Vagina (tissue), 2 donors: ENCODE measurements around the gene LAMC1.

ENCODE experiments used
- POLR2A ChIP-seq, 2 donors: fragments of 450-650 bp; IDR thresholded peaks; one replicate each; pipeline ENCODE4 v1.6.1; 2017; ENCODE audit warnings: antibody characterized with exemption in 2 of 2, mild to moderate bottlenecking in 2 of 2, moderate library complexity in 2 of 2
- TF ChIP-seq, protein P1 (sequence below), 3 experiments: fragments of 450-650 bp in 2 of 3; fragments of 200-600 bp in 1 of 3; sonication (generic) in 1 of 3; IDR thresholded peaks; one replicate each; pipeline ENCODE4 v1.5.1; 2017 to 2019; ENCODE audit warnings: antibody characterized with exemption in 3 of 3, mild to moderate bottlenecking in 2 of 3, moderate library complexity in 2 of 3

DNA sequence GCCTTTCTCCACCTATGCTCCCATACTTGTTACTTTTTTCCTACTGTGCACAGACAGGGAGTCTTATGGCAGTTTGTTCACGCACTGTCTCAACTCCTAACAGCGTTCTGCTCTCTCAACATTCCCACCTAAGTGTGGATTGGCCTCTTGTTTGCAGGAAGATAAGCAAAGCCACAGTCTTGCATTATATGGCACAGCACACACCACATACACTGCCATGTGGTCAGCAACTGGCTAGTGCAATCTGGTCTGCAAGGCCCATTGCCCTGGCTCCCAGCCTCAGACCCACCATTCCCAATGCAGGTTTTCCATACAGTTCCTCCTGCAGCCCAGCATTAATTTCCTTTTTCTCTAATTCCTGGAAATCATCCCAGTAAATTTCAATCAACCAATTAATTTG, 124.5 kb downstream of the LAMC1 start:
- TF ChIP-seq, protein P1, sequence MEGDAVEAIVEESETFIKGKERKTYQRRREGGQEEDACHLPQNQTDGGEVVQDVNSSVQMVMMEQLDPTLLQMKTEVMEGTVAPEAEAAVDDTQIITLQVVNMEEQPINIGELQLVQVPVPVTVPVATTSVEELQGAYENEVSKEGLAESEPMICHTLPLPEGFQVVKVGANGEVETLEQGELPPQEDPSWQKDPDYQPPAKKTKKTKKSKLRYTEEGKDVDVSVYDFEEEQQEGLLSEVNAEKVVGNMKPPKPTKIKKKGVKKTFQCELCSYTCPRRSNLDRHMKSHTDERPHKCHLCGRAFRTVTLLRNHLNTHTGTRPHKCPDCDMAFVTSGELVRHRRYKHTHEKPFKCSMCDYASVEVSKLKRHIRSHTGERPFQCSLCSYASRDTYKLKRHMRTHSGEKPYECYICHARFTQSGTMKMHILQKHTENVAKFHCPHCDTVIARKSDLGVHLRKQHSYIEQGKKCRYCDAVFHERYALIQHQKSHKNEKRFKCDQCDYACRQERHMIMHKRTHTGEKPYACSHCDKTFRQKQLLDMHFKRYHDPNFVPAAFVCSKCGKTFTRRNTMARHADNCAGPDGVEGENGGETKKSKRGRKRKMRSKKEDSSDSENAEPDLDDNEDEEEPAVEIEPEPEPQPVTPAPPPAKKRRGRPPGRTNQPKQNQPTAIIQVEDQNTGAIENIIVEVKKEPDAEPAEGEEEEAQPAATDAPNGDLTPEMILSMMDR (IDR thresholded peaks at IDR 0.05) = no peak
- no peak for TF ChIP-seq POLR2A (IDR thresholded peaks at IDR 0.05)
